NCI-H345 treated with DMSO at 0.1 percent for 48 hours (cell line): ENCODE data around the gene C19orf73.

ENCODE experiments used
- DNase-seq: peaks from one replicate; lab custom pipeline; 2025; ENCODE audit not compliant: unreplicated experiment; lab: John Stamatoyannopoulos, UW

Gene C19orf73

GRCh38 chr19:49070416-49070815 lies 48.5 kb downstream of the C19orf73 start:
- DNase-seq: no peak

GRCh38 chr19:49069026-49069425 lies 49.9 kb downstream of the C19orf73 start:
- DNase-seq: no peak
